HG03460 (cell line): Measurements from ENCODE around the gene BAX.

ENCODE experiments used
- ATAC-seq: cut with Tn5 transposase; IDR thresholded peaks from one replicate; pipeline ENCODE4 v1.9.1; 2021; ENCODE audit not compliant: unreplicated experiment

Gene BAX

DNA sequence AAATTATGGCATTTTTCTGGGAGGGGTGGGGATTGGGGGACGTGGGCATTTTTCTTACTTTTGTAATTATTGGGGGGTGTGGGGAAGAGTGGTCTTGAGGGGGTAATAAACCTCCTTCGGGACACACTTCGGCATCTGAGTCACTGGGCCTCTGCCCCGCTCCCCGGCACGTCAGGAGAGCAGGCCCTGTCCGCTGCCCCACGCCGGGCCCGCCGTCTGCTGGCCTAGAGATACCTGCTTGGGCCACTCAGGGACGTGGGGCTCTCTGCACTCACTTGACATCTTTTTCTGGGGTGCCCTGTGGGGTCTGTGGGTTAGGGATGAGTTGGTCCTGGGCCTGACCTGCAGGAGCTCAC is 7.0 kb downstream of the BAX start:
- ATAC-seq: no peak

DNA sequence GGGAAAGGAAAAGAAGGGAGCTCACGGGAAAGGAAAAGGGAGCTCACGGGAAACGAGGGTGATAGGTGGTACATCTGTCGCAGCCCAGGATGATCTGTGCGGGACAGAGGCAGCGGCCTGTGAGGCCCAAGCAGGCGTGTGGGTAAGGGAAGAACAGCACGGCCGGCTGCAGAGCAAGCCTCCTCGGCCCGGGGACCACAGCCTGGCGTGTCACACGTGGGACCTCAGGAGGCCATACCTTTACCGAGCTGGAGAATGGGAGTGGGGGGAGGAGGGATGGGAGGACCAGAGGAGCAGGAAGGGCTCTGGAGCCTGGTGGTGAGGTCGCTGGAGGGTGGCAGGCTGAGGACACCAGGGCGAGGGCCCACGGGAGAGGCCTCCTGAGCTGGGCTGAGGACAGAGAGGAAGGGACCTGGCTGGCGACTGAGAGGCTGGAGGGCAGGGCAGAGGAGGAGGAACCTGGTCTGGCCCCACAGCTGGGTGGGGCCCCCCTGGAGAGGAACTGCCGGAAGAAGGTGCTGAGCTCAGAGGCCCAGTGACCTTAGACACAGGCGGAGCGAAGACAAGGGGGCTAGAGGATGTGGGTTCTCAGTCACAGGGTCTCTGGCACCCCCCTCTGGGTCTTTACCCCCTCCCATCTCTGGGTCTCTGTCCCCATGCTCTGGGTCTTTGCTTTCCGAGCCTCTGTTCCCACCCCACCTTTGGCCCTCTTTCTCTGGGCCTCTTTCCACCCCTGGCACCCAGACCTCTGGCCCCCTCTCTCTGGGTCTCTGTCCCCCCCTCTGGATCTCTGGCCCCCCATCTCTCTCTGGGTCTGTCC is 7.6 kb downstream of the BAX start:
- ATAC-seq: no peak

DNA sequence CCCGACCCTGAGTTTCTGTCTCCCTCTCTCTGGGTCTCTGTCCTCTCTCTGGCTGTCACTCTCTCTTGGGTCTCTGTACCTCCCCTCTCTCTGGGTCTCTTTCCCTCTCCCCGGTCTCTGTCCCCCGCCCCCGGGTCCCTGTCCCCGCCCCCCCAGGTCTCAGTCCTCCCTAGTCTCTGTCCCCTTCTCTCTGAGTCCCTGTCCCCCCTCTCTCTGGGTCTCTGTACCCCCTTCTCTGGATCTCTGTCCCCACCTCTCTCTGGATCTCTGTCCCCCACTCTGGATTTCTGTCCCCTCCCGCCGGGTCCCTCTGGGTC is 8.1 kb downstream of the BAX start:
- ATAC-seq: no peak

DNA sequence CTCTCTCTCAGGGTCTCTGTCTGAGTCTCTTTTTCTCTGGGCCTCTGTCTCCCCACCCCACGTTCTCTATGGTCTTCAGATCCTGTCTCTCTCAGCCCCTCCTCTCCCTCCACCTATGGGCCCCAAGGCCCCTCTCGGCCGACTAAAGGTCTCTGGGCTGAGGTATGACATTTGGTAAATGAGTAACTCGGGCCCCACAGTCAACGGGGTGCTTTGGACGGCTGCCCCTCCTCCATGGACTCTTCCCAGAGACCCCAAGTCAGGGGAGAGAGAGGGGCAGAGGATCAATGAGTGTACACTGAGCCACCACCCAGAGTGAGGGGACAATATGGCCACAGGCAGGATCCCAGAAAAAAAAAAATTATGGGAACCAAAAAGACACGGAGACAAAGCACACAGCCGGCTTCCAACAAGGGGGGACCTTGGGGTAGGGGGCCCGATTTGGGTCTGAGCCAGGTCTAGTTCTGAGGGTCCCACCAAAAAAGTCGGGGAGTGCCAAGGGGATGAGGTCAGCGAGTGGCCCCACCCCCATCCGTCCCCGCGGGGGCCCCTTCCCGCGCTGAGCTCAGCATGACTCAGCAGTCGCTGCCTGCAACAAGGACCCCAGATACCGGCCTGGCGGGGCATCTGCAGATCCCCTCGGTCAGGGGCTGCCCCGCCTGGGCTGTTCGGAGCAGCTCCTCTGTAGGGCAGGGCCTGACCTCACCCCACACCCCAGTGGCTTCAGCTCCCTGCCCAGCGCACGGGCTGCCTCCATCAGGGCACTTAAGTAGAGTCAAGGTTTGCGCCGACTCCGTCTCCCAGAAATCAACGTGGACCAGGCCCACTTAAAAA is 8.9 kb downstream of the BAX start:
- peak; percentile 19 for ATAC-seq

DNA sequence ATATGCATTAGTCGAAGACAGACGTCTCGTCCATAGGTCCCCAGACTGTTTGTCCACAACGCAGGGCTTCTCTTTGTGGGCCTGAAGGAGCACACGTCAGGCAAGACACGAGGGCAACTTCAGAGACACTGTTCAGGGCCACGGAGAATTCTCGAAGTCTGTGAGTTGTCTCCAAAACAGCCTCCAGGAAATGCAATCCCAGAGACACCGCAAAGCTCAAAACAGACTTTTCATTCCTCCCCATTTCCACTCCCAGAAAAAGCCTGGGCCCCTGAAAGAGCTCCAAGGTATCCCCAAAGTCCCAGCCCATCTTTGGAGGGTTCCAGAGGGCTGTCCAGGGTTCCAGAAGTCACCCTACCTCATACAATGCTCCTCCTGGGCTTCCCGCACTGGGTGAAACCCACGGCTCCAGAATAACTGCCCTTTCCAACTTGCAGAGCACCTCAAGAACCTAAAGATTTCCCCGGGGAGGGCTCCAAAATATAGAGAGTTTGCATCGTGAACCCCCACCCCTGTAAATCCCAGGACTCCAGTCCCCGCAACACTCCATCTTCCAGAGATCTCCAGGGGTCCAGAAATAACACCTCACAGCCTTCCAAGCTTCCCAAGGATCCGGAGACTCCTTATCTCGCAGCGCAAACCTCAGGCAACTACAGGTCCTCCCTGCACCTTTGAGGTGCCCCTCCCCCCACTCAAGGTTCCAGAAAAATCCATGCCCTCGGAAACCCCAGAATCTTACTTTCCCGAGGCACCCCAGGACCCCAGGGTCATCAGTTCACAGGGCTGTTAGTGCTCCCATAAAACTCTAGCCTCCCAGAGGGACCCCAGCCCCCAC is 9.7 kb downstream of the BAX start:
- ATAC-seq: no peak

DNA sequence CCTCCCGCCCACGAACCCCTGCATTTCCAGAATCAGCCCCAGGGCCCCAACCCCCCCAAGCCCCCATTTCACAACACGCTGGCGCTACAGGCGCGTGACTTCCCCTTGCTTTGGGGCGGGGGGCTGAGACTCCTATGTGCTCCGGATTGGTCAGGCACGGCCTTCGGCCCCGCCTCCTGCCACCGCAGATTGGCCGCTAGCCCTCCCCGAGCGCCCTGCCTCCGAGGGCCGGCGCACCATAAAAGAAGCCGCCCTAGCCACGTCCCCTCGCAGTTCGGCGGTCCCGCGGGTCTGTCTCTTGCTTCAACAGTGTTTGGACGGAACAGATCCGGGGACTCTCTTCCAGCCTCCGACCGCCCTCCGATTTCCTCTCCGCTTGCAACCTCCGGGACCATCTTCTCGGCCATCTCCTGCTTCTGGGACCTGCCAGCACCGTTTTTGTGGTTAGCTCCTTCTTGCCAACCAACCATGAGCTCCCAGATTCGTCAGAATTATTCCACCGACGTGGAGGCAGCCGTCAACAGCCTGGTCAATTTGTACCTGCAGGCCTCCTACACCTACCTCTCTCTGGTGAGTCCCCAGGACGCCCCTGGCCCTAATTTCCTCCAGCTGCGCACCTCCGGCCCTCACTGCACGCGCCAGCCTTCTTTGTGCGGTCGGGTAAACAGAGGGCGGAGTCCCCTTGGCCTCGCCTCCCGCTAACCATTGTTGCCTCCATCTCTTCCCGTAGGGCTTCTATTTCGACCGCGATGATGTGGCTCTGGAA is 10.5 kb downstream of the BAX start, which contains the start of gene FTL:
FTL (plus strand) TSS at position 270 of the 766 bp plus-strand sequence; CDS start at position 469, 199 bp downstream.
- peak; percentile 50 for ATAC-seq

DNA sequence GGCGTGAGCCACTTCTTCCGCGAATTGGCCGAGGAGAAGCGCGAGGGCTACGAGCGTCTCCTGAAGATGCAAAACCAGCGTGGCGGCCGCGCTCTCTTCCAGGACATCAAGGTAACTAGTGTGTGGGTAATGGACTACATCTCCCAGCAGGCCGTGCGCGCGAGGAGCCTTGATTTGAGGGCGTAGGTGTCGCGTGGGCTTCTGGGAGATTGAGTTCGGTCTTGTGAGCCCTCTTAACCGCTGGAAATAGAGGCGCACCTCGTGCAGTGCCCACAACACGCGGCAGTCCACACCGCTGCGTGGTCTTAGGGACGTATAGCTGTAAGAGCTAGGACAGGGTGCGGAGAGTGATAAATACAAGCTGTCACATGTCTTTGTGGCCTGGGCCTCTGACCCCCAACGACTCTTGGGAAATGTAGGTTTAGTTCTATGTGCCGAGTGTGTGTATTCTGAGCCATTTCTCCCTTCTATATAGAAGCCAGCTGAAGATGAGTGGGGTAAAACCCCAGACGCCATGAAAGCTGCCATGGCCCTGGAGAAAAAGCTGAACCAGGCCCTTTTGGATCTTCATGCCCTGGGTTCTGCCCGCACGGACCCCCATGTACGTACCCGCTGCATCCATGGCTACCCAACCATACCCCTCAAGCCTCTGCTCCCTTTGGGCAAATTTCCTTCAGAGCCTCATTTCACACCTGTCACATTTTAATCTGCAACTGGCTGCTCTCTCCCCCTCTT is 11.3 kb downstream of the BAX start:
- ATAC-seq: peak; percentile 26

DNA sequence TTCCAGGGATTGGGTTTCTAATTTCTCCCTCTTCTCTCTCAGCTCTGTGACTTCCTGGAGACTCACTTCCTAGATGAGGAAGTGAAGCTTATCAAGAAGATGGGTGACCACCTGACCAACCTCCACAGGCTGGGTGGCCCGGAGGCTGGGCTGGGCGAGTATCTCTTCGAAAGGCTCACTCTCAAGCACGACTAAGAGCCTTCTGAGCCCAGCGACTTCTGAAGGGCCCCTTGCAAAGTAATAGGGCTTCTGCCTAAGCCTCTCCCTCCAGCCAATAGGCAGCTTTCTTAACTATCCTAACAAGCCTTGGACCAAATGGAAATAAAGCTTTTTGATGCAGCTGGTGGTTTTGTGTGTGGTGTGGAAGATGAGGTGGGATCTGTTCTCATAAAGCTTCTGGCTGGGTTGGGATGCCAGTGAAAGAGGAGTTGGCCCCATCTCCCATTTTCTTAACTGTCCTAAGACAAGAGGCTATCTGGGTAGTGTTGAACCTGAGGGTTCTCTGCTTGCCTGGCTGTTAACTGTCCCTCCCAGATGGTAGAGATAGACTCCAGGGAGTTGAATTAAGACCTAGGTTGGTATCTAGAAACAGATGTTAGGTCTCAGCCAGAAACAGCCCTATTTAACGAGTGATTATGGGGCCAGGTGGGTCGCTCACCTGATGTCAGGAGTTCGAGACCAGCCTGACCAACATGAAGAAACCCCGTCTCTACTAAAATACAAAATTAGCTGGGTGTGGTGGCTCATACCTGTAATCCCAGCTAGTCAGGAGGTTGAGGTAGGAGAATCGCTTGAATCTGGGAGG is 12.1 kb downstream of the BAX start:
- no peak for ATAC-seq

DNA sequence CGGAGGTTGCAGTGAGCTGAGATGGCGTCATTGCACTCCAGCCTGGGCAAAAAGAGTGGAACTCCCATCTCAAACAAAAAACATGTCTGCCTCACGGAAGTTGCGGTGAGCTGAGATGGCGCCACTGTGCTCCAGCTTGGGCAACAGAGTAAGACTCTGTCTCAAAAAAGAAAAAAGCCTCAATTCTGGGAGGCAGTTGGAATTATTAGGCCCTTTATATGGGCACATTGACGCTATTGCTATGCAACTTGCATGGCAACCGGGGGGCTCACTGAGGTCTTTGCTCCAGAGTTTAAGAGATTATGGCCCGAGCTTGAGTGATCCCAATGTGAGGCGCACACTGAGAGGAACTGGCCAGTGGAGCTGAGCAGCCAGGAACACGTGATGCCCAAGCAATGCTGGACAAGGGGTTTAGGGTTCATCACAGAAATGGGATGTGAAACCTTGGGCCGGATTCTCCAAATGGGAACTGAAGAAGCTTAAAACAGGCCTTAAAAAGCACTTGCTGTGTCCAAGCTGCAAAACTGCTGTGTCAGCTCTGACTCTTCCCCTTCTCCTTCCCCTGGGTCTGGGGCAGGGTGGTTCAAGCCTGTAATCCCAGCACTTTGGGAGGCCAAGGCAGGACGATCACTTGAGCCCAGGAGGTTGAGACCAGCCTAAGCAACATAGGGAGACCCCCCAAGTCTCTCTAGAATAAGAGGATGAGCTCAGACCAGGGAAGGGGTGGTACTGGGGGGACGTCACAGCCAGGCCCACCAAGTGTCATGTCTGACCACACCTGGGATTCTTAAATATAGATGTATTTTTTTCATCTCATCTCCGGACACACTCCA is 12.9 kb downstream of the BAX start:
- no peak for ATAC-seq

DNA sequence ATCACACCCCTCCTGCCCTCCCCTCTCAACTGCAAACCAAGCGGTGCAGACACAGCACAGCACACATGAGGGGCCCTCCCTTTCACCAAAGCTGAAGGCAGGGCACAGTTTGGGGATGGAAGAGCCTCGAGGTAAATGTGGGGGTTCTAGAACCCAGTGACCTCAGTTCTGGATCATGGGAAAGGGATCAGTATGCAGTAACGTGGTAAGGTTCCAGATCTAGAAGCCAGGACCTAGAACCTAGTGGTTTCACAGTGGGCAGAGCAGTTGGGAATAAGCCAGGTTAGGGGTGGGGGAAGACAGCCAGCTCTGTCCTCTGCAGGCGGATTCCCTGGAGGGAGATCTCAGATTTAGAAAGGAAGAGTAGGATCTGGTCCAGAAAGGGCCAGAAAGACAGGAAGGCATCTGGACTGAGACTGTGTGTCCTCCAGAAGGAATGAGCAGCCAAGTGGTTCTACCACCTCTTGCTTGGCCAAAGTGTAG is 13.5 kb downstream of the BAX start:
- no peak for ATAC-seq

DNA sequence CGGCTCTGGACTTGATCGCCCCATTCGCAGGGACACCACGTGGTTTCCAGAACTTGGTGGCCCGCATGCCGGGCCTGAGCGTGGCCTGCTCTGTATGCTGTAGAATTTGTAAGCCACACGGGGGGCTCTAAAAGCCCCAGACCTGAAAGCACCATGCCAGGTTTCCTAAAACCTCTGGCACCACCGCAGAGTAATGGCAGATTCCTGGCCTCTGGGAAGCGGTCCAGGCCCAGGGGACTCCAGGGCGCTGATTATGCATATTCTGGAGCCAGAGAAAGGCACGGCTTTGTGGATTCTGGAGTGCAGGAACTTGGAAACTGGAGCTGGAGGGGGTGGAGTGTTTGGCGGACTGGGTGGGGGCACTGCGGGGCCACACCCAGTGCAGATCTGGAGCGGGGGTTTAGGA is 14.1 kb downstream of the BAX start:
- ATAC-seq: no peak

DNA sequence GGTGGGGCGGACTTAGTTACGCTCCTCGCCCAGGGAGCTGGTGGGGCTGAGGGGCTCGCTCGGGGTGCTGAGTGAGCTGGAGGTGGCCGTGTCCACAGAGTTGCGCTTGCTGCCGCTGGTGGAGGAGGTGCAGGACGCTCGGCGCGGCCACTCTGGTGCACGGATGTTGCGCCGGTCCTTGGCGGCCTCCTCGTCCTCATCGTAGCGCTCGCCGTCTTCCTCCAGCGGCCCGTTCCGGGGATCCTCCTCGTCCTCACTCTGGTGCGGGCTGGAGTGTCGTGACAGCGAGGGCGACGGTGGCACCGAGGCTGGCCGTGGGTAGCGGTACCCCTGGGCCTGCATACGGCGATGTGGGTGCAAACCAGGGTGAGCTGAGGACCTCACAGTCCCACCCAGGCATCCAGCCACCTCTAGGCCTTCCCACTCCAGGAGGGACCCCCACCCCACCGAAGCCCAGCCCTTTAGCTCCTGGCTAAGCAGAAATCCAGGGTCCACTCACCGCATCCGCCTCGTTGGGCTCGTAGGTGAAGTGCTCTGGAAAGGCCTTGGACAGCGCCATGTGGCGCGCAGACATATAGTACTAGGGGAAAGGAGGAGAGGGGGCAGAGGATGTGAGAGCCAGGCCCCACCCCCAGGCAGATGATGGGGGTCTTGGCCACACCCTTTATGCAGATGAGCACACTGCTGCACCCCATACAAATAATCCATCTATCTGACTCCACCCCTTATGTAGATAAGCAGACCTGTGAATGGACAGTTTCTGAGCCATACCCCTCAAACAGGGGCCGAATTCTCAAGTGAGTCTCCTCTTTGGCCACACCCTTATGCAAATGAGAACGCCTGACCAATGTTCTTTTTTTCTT is 14.8 kb downstream of the BAX start:
- ATAC-seq: no peak

DNA sequence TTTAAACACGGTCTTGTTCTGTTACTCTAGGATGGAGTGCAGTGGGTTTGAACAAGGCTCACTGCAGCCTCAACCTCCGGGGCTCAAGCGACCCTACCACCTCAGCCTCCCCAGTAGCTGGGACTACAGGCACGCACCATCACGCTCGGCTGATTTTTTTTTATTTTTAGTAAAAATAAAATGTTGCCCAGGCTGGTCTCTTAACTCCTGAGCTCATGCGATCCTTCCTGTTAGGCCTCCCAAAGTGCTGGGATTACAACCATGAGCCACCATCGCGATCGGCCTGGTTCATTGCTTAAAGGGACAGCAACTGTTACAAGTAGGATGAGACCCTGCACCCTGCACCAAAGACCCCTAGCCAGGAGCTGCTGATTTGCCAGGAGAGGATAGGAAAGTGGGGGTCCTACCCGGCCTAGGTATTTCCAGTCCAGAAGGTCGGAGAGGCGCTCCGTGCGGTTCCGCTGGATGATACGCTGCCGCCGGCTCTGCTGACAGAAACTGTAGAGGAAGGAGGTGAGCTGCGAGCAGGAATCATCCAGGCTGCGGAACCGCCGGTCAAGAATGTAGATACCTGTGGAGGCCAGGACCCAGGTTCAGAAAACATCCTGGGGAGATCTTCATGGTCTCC is 15.6 kb downstream of the BAX start:
- no peak for ATAC-seq

DNA sequence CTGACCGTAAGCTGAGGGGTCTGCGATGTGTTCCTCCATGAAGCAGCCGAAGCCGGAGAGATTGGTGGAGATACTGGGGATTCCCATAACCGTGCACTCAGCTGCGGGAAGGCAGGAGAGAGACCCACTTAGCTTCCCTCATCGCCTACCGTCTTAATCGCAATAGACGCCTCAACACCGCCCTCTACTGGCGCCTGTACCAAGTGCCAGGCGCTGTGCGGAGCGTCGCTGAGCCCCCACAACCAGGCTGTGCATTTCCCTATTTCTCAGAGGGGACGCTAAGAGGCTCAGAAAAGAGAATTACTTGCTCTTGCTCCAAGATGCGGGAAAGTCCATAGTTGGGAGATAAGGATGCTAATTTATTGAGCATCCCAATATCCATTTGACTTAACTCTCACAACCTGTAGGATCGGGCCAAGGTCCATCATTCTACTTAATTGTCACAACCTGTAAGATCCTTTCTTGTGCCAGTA is 16.3 kb downstream of the BAX start:
- no peak for ATAC-seq

DNA sequence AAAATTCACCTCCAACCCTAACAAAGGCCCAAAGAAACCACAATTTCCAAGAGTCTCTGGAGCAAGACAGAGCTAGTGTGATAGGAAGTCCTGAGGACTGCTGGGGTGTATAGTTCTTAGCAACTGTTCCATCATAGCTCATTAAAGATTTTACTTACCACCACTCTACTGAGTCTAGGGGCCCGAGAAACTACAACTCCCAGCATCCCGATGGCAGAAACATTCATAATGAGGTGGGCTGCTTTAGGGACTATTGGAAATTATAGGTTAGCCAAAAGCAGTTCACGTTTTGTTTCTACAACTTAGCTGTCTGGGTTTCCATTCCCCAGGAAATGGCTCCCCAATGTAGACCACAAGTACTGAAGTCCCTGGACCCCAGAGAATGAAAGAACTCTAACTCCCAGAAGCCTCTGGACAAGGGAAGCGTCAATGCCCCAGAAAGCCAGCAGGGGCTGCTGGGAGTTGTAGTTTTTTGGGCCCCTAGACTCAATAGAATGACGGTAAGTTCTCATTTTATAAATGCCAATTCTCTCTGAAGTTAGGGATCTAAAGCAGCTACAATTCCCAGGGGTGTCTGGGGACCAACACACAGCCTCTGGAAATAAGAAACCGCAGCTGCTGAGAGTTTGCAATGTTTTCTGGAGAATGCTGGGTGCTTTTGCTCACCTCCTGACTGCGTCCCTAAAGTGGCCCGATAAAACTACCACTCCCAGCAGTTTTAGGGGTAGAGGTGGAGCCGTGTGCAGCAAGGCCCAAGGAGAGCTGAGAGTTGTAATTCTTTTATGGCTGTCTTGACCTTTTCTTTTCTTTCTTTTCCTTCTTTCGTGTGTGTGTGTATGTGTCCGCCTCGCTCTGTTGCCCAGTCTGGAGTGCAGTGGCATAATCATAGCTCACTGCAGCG is 21.5 kb downstream of the BAX start:
- ATAC-seq: no peak

DNA sequence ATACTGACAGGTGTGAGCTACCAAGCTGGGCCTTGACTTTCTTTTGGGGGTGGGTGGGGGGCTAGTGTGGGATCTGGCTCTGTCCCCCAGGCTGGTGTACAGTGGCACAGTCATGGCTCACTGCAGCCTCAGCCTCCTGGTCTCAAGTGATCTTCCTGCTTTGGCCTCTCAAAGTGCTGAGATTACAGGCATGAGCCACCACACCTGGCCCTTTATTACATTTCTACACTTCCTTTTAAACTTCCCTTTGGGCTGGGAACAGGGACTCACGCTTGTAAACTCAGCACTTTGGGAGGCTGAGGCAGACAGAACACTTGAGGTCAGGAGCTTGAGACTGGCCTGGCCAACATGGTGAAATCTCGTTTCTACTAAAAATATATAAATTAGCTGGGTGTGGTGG is 22.4 kb downstream of the BAX start:
- ATAC-seq: no peak
